GM11168 (cell line): ENCODE data around the gene CDK4.

Experiments
- in situ Hi-C: fragments of 300-500 bp; cut with MboI; formaldehyde crosslinking; loops from one replicate; pipeline ENCODE4 v1.12.0; 2022; ENCODE audit warnings: low sequenced_read_pairs; ENCODE audit not compliant: unreplicated experiment

The CDK4 gene

DNA sequence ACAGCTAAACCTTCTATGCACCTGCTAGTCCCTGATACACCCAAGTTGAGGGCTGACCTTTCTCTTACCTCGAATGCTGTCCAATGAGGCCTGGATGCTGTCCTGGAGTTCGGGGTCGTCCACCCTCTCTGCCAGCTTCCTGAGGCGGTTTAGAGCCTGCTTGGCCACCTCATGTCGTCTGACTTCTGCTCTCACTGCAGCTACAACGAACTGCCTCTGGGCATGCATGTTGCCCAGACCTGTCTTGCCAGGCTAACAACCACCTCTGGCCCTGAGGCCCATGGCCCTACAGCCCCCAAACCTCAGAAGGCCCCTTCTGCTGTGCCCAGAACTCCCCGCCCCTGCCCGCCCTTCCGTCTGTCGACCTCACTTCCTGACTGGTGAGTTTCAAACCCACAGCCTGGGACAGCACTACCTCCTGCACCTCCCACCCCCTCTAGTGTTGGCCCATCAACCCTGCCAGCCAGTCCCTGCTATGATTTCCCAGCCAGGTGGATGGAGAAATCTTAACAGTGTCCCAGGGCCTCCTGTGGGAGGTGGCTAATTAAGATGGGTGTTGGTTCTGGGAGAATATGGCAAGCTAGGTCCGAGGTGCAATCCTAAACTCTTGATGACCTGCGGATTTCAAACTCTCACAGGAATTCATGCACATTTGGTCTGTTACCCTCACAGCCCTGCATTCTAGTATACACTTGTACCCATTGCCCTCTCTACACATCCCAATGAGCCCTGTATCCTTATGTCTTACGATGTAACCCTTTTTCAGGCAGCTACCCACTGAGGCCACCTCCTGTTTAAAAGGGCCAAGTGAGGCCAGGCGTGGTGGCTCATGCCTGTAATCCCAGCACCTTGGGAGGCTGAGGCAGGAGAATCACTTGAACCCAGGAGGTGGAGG, 10.0 kb downstream of the CDK4 start:
- in situ Hi-C loops: no loop called here

DNA sequence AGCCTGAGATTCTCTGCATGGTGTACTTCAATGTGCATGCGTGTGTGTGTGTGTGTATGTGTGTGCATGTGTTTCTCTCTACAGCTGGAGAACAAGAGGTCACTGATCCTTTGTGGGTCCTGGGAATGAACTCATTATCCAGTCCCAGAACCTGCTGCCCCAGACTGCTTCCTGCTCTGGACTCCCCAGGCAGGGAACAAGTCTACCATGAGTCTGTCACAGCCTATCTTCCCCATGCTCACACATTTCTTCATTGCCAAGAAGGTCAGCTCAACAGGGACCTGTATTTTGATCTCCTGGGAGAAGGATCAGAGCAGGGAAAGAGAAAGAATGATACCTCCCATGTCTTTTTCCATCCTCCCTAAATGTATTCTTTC, 10.7 kb downstream of the CDK4 start:
- in situ Hi-C loops: no loop called here

DNA sequence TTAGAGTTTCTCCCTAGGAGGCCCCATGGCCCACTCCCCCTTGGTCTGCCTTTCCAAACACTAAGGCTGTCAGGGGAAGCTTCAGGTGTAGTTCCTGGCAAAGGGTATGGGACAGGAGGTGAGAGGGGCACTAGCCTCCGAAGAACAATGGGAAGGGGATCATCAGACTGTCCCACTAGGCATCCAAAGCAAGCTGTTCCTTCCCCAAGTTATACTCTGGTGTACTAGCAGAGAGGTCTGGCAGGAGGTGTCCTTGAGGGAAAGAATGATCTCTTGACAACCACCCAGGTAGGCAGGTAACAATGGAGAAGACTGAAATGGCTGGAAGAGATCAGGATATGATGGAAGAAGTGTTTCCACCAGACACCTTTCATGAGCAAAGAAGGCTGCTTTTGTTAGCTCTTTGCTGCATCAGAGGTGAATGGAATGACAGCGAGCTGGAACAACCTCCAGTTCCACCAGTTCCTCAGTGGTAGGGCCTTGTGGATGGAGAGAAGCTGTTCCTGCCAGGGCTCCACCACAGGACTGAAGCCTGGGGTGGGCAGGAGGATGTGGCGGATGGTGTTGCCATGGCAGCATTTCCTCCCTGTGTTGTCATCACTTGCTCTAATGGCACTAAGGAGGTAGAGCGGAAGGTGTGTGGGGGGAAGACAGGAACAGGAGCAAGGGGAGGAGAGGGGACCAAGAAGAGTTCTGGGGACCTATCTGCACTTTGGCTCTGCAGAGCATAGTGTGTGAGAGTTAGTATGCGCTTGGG, 11.3 kb downstream of the CDK4 start:
- in situ Hi-C loops: no loop called here

DNA sequence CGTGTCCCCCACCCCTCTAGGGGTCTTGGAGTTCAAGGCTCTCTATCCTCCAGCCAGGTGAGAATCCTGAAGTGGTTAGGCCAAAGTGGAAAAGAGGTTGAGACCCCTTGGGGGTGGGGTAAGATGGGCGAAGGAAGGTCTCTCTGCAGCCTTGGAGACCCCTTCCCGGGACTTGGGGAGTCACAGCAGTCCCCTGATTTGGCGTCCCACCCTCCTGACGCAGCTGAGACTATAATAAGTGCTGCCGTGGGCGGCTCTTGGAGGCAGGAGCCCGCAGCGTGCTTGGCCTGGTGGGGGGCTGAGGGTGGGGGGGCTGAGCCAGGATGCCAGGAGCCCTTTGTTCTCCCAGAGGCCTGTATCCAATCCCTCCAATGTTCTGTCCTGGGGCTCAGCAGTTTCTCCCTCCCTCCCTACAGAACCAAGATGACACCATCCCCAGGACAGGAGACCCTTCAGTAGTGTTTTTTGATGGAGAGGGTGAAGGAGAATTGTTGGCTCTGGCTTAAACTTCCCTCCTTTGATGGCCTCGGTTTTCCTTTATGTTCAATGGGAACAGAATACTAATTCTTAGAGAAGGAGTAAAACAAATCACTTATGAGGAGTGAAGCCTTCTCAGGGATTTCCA, 12.1 kb downstream of the CDK4 start:
- in situ Hi-C loops: no loop called here

DNA sequence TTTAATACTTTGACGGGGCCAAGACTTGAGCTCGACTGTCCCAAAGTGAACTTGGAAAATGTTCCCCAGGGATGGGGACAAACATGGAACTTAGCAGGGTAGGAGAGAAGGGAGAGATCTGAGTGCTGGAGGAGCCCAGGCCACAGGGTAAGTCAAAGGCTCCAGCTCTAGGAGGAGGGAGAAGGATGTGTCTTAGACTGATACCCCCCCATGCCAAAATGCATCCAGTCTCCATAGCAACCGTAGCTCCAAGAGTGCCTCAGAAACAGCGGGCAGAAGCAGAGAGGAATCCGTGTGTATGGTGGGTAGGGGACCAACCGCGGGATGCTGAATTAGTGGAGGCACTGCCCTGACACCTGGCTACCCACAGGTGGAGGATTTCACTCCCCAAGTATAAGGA, 12.7 kb downstream of the CDK4 start:
- in situ Hi-C loops: no loop called here

DNA sequence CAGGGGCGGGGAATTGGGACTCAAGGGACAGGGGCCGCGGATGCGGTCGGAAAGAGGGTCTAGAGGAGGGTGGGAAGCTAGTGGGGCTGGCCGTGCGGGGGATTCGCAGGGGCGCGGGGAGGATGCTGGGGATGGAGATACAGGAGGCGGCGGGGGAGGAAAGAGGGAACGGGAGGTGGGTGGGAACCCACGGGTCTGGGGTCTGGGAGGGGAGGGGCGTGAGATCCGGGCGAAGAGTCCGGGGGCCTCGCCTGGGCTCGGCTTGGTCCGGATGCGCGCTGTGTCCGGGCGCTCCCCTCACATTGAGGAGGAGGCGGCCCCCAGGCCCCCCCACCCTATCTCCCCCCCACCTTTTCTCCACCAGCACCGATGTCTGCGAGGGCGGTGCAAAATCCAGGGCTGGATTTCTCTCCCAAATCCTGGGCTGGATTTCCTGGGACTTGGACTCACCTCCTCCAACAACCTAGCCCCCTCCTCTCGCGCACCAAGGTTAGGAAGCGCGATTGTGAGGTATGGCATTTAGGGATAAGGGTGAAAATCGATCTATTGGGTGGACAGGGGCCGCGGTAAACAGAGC, 13.4 kb downstream of the CDK4 start, which contains the start of gene AGAP2:
Gene AGAP2, minus strand, starts transcription at position 82 of the 577 bp plus-strand sequence. CDS start 496 bp downstream, outside the sequence.
- in situ Hi-C loops: no loop called here

DNA sequence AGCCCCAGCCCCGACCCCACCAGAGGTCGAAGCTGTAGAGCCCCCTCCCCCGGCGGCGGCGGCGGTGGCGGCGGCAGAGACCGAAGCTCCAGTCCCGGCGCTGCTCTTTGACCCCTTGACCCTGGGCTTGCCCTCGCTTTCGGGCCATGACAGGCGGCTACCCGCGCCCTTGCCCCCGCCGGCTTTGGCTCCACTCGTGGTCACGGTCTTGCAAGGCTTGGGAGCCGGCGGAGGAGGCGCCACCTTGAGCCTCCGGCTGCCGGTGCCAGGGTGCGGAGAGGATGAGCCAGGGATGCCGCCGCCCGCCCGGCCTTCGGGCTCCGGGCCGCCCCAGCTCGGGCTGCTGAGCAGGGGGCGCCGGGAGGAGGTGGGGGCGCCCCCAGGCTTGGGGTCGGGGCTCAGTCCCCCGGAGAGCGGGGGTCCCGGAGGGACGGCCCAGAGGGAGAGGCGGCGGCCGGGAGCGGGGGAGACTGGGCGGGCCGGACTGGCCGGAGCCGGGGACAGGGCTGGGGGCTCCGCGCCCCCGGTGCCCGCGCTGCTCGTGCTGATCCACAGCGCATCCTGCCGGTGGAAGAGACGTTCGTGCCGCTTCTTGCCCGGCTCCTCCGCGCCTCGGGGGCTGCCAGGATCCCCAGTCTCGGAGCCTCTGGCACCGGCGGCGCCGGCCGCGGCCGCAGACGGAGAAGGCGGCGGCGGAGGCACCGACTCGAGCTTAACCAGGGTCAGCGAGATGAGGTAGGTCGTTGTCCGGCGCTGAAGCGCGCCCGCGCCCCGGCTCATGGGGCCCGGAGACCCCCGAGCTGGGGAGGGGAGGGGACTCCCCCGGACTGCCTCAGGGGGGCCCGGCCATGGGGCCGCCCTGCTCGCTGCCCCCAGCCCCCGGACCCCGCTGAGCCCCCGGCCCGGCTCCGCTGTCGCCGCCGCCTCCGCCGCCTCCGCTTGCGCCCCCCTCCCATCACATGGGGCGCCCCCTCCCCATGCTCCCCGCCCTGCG, 14.3 kb downstream of the CDK4 start:
- in situ Hi-C loops: no loop called here

DNA sequence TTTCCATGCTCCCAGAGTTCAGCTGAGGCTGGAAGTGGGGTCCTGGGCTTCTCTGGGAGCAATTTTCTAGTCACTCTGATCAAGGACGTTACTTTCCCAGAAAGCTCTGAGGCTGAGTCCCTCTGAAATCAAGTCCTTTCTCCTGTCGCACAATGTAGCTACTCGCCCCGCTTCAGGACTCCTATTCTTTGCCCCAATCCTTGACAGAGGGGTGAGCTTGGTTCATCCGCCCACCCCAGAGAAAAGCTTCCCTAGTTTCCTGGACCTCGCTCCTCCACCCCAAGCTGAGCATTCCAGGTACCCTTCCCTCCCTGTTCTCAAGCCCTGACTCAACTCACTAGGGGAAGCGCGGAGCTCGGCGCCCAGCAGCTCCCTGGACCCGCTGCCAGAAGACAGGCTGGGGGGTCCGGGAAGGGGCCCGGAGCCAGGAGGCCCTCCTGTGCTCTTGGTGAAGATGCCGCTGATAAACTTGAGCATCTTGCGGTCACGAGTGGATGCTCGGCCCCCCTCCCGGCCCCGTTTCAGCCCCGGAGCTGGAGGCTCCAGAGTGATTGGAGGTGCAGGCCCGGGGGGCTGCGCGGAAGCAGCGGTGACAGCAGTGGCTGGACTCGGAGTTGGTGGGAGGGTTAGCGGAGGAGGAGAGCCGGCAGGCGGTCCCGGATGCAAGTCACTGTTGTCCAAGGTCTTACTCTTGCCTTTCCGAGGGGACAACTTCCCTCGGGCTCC, 15.2 kb downstream of the CDK4 start:
- in situ Hi-C loops: no loop called here

DNA sequence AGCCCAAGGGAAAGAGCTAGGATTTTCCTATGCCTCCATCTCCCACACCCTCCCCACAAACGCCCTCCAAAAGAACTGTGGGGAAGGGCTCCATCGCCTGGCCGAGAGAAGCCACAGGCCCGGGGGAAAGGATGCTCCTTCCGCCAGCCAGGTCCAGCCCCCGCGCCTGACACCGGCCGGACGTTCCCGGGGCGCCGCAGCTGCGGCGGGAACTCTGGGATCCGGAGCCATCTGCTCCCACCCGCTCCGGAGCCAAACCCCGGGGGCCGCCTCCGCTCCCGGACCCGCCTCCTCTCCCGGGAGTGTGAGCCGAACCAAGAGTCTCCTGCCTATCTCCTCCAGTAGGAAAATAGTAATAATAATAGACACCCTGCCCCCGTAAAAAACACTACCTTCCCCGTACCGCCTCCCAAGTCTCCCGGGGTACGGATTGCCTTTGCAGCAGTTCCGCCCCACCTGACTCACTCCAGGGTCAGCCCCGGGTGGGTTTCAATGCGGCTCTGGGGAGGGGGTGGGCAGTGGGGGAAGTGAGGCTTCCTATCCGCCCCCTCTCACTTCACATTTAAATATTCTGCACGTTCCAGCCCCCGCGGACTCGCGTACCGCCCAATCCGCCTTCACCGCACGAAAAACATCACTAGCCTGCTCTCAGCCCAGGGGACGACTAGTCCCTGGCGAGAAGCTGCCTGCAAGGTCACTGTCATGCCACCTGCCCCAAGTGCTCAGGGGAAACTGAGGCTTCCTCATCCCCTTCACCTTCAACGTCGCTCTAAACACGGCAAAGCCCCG, 16.0 kb downstream of the CDK4 start:
- in situ Hi-C loops: no loop called here

DNA sequence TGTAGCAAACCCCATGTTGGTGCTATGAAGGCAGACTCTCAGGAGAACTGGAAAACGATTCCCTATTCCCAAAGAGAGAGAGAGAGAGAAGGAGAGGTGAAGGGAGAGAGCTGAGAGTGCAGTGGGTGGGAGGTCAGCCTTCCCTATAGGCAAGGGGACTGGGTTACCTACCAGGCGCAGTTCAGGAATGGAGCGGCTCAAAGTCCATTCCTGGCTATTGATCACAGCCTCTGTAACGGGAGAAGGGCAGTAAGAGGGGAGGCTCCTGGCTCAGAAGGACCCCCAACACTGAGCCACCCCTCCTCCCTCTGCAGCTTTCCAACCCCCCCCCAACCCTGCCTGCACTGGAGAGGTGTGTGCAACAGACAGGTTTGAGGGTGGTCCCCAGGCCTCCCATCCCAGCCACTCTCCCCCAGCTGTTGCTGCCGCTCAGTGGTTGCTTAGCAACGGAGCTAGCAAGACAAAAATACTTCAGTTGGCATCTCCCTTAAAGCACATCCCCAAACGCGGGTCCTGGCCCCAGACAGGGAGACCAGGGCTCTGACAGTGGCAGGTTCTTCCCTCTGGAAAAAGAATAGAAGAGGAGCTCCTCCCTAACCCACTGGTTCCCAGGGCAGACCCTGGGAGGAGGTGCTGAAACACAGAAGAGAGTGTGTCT, 16.8 kb downstream of the CDK4 start:
- in situ Hi-C loops: no loop called here

DNA sequence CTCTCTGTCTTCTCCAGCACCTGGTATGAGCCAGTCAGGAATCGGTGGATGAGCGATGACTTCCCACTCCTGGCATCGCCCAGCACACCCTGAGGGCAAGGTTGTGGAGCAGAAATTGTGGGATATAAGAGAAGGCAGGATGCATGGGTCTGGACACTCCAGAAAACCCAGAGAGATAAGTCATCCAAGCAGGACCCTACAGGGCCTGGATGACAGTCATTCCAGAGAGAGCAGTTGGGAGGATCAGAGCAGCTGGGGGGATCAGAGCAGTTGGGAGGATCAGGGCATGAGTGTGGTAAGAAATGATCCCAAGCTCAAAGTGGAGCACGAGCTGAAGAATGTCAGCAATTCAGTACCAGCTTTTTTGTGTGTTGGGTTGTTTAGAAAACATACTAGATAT, 17.5 kb downstream of the CDK4 start:
- in situ Hi-C loops: no loop called here

DNA sequence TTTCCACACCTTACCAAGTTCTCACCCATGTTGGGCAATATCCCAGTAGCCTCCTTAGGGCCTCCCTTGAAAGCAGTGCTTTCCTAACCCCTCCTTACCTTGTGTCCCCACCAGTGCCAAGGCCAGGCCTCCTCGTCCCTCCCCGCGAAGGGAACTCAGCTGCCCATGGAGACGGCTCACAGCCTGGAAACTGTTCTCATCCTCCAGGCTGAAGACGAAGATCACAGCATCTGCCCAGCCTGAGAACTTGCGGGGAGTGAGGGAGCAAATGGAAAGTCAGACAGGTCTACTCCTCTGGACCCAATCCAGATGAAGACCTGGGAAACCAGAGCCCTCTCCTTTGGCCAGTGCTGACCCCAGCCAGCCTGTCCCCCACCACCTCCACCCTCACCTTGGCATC, 18.2 kb downstream of the CDK4 start:
- in situ Hi-C loops: no loop called here

DNA sequence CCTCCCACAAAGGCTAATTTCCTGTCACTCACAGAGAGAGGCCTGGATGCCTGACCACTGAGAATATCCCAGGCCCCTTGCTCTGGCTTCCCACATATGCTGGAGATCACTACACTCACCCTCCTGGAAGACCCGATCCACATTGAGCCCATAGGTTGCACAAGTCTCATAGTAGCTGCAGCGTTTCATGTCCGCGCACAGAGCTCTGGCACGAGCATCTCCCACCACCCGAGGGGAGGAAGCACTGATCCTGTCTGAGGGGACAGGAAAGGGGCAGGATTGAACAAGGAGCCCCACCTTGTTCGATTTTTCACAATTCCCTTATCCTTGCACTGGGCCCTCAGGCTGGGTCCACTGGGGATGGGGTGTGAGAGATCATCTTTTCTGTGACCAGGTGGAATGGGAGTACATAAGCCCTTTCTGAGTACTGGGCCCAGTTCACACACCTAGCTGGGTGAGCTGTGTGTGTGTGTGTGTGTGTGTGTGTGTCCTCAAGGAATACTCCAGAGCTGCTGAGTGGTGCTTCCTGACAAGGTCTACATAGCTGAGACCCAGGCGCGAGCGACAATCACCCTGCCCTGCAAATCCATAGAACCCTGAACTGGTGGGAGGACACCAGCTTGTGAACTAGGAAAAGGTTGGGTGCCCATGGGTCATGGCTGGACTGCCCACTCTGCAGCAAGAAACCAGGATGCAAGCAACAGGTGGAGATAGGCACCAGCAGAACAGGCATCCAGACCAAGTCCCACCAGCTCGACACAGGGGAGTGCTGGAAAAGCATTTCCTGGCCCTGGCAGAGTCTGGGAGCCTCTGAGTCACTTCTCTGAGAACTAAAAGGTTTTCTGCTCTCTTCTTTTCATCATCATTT, 19.1 kb downstream of the CDK4 start:
- in situ Hi-C loops: no loop called here

DNA sequence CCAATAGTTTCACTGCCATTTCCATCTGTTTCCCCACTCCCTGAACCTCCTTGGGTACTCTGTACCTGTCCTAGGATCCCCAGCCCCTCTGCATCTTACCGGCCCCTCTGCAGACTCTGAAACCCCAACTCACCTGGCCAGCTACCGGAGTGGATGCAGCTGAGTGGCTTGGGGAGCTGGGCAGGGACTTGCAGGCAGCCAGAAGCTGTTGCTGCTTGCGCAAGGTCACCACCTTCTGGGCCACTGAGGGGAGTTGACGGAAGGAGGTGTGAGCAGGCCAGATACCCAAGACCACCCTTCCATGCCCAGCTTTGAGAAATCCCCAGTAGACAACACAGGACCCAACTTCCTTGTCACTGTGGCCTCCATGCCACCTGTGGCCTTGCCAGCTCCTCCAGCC, 19.8 kb downstream of the CDK4 start:
- in situ Hi-C loops: no loop called here

DNA sequence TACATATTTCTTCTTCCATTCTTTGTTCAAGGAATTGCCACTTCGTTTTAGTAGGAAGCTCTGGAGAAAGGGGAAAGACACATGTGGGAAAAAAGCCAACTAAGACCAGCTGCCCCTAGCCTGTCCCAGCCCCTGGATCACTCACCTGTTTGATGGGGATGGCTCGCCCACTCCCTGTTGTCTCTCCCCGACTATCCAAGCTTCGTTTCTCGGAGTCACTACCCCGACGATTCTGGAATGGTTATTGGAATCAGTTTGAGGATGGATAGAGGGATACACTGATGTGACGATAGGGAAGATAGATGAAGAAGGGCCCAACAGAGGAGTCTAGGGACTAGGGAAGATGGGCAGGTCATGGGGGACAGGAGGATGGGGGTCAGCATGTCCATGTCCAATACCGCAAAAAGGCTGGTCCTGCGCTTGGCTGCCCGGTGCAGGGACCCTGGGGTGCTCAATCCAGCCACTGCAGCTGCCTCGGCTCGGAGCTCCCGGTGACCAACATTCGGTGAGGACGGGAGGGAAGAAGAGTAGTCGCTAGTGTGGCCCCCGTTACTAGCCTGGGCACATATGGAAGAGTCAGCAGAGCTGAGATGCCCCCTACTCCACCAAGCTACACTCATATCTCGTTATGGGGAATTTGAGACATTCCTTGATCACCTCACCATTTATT, 20.6 kb downstream of the CDK4 start:
- in situ Hi-C loops: no loop called here
